ENCODE measurements around the gene LSM4.

GRCh38 chr19:18319591-18320135 is 3.2 kb downstream of the LSM4 start:
- no peak for TF ChIP-seq ZNF274 (IDR thresholded peaks at IDR 0.05; ENCODE audit: low read depth, low read length)
- TF ChIP-seq YY1 (IDR thresholded peaks at IDR 0.05; ENCODE audit: insufficient read depth, insufficient read length): no peak
- no peak for TF ChIP-seq SUZ12 (IDR thresholded peaks at IDR 0.05; ENCODE audit: extremely low read depth, insufficient read depth, insufficient read length)
